Astrocyte (in vitro differentiated cells and primary cell): ENCODE measurements around the gene FGD4. TPM values are rescaled to one million over a fixed set of nuclear protein-coding genes. Genes with fewer than 3 reads are reported as not detected.

ENCODE experiments used
- DNase-seq: peaks from one replicate; pipeline ENCODE4 v3.0.0-alpha.2; 2010; ENCODE audit warnings: low read depth
- FAIRE-seq: peaks from 2 replicates; lab custom pipeline; 2011; peaks lifted over from hg19 to GRCh38; lab: Jason Lieb, UNC
- H2AFZ ChIP-seq: 2 replicates; pipeline ENCODE4 v1.6.0; 2012; ENCODE audit warnings: low read depth, low read length, inconsistent platforms
- H3K27ac ChIP-seq: 2 replicates; pipeline ENCODE4 v1.5.1; 2011; ENCODE audit warnings: low read depth, low read length, inconsistent platforms
- H3K27me3 ChIP-seq: 2 replicates; pipeline ENCODE4 v1.6.0; 2011; ENCODE audit warnings: low read length, inconsistent platforms; ENCODE audit not compliant: insufficient read depth
- H3K36me3 ChIP-seq: 2 replicates; pipeline ENCODE4 v1.5.1; 2011; ENCODE audit warnings: low read length, inconsistent platforms; ENCODE audit not compliant: insufficient read depth
- H3K4me1 ChIP-seq: 2 replicates; pipeline ENCODE4 v1.5.1; 2011; ENCODE audit warnings: low read length, inconsistent platforms; ENCODE audit not compliant: insufficient read depth
- H3K4me2 ChIP-seq: 2 replicates; pipeline ENCODE4 v1.6.0; 2012; ENCODE audit warnings: low read length, inconsistent platforms
- H3K4me3 ChIP-seq: 2 replicates; pipeline ENCODE4 v1.5.1; 2011; ENCODE audit warnings: low read depth, mild to moderate bottlenecking, low read length, inconsistent platforms; ENCODE audit not compliant: insufficient read depth
- H3K79me2 ChIP-seq: 2 replicates; pipeline ENCODE4 v1.6.0; 2012; ENCODE audit warnings: mild to moderate bottlenecking, low read length, inconsistent platforms; ENCODE audit not compliant: insufficient read depth
- H3K9ac ChIP-seq: 2 replicates; pipeline ENCODE4 v1.6.0; 2012; ENCODE audit warnings: mild to moderate bottlenecking, low read length, inconsistent platforms
- H3K9me3 ChIP-seq: 2 replicates; pipeline ENCODE4 v1.5.1; 2012; ENCODE audit warnings: low read depth, mild to moderate bottlenecking, low read length, inconsistent platforms; ENCODE audit not compliant: insufficient read depth
- H4K20me1 ChIP-seq: 2 replicates; pipeline ENCODE4 v1.6.0; 2012; ENCODE audit warnings: low read length, inconsistent platforms; ENCODE audit not compliant: insufficient read depth
- H3K27ac Mint-ChIP-seq: one replicate; pipeline ENCODE4 v1.8.0; 2021; ENCODE audit warnings: mild to moderate bottlenecking, mixed read lengths; ENCODE audit not compliant: unreplicated experiment
- H3K27me3 Mint-ChIP-seq: one replicate; pipeline ENCODE4 v1.8.0; 2021; ENCODE audit warnings: low read depth, mixed read lengths; ENCODE audit not compliant: unreplicated experiment
- H3K36me3 Mint-ChIP-seq: one replicate; pipeline ENCODE4 v1.8.0; 2021; ENCODE audit warnings: low read depth, mixed read lengths; ENCODE audit not compliant: unreplicated experiment
- H3K4me1 Mint-ChIP-seq: one replicate; pipeline ENCODE4 v1.8.0; 2021; ENCODE audit warnings: low read depth, mixed read lengths; ENCODE audit not compliant: unreplicated experiment
- H3K4me3 Mint-ChIP-seq: one replicate; pipeline ENCODE4 v1.8.0; 2021; ENCODE audit warnings: mild to moderate bottlenecking, moderate library complexity, mixed read lengths; ENCODE audit not compliant: unreplicated experiment
- H3K9me3 Mint-ChIP-seq: one replicate; pipeline ENCODE4 v1.8.0; 2021; ENCODE audit warnings: mild to moderate bottlenecking, mixed read lengths; ENCODE audit not compliant: unreplicated experiment
- EZH2 ChIP-seq: IDR thresholded peaks from 2 replicates; pipeline ENCODE4 v1.6.1; 2012; ENCODE audit warnings: mild to moderate bottlenecking, low read length, inconsistent platforms; ENCODE audit not compliant: insufficient read depth
- total RNA-seq: library from RNA; stranded (reverse); gene quantifications from 2 replicates; pipeline ENCODE4 v1.2.1, GENCODE V29; 2021
- TF ChIP-seq, protein P1 (sequence below): IDR thresholded peaks from 2 replicates; pipeline ENCODE4 v1.5.1; 2011; ENCODE audit warnings: low read depth, mild to moderate bottlenecking, inconsistent platforms, low read length, moderate library complexity; ENCODE audit not compliant: insufficient read depth

FGD4 gene
- total RNA-seq, 1 donor from 2014 or later, result 18.7 TPM

DNA sequence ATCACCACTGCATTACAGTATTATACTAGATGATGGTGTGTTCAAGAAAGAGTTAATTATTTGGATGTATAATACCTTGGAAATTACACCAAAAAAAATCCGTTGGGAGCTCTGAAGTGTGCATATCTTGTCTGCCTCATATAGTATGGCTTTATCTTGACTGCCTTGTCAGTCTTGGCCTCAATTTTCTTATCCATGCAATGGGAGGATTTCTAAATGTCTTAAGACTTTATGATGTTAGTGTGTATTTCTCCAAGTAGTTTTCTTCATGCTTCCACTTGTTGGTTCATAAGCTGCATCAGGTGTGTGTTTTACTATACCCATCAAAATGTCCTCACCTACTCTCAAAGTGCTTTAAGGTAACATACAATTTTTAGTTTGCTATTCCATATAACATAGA lies 84.6 kb downstream of the FGD4 start:
- DNase-seq, result no peak
- FAIRE-seq, result no peak
- Mint-ChIP-seq H3K9me3 (no peaks in the 10 kb centered on the region), H3K27me3 (no peaks in the 10 kb centered on the region), H3K4me1 (peaks cover 12% of the 10 kb centered on the region), H3K36me3 (no peaks in the 10 kb centered on the region), H3K27ac (no peak overlapping the region), H3K4me3 (no peak overlapping the region)
- H3K4me3 ChIP-seq, result no peak overlapping the region
- H3K4me1 ChIP-seq, result no peaks in the 10 kb centered on the region
- H3K9me3 ChIP-seq, result no peaks in the 10 kb centered on the region
- no peaks in the 10 kb centered on the region for H3K36me3 ChIP-seq
- no peak overlapping the region for H2AFZ ChIP-seq
- no peaks in the 10 kb centered on the region for H3K27me3 ChIP-seq
- H3K4me2 ChIP-seq, result no peak overlapping the region
- no peaks in the 10 kb centered on the region for H3K79me2 ChIP-seq
- no peak overlapping the region for H3K27ac ChIP-seq
- H3K9ac ChIP-seq, result no peak overlapping the region
- no peaks in the 10 kb centered on the region for H4K20me1 ChIP-seq
- TF ChIP-seq, protein P1, sequence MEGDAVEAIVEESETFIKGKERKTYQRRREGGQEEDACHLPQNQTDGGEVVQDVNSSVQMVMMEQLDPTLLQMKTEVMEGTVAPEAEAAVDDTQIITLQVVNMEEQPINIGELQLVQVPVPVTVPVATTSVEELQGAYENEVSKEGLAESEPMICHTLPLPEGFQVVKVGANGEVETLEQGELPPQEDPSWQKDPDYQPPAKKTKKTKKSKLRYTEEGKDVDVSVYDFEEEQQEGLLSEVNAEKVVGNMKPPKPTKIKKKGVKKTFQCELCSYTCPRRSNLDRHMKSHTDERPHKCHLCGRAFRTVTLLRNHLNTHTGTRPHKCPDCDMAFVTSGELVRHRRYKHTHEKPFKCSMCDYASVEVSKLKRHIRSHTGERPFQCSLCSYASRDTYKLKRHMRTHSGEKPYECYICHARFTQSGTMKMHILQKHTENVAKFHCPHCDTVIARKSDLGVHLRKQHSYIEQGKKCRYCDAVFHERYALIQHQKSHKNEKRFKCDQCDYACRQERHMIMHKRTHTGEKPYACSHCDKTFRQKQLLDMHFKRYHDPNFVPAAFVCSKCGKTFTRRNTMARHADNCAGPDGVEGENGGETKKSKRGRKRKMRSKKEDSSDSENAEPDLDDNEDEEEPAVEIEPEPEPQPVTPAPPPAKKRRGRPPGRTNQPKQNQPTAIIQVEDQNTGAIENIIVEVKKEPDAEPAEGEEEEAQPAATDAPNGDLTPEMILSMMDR, result no peak
- no peak for TF ChIP-seq EZH2

DNA sequence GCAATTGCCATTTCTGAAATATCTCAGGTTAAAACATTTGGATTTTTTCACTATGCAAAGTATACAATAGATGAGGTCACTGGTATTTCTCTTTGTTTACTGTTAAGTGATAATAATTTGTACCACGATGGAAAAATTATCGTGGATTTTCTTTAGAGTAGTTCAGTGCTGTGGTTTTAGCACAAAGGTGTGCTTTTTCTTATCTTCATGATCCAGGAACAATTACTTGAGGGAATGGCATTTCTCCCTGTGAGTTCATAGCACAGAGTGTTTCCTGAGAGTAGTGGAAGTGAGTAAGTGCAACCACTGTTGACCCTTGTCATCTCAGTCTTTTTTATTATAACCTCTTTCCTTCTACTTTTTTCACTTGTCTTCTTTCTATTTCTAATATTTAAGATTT lies 86.8 kb downstream of the FGD4 start:
- Histone ChIP-seq H2AFZ (no peak overlapping the region), H3K9me3 (no peaks in the 10 kb centered on the region), H3K36me3 (no peaks in the 10 kb centered on the region), H3K4me2 (no peak overlapping the region), H3K79me2 (no peaks in the 10 kb centered on the region), H3K4me3 (no peak overlapping the region), H3K27ac (no peak overlapping the region), H3K4me1 (no peaks in the 10 kb centered on the region), H4K20me1 (no peaks in the 10 kb centered on the region), H3K9ac (no peak overlapping the region), H3K27me3 (no peaks in the 10 kb centered on the region)
- H3K27me3 Mint-ChIP-seq, result no peaks in the 10 kb centered on the region
- no peak for FAIRE-seq
- H3K27ac Mint-ChIP-seq, result peak overlapping the region; percentile 11
- TF ChIP-seq EZH2, result no peak
- TF ChIP-seq, protein P1, result no peak
- DNase-seq, result no peak
- H3K36me3 Mint-ChIP-seq, result no peaks in the 10 kb centered on the region
- no peak overlapping the region for H3K4me3 Mint-ChIP-seq
- peaks cover 12% of the 10 kb centered on the region for H3K4me1 Mint-ChIP-seq
- H3K9me3 Mint-ChIP-seq, result no peaks in the 10 kb centered on the region

DNA sequence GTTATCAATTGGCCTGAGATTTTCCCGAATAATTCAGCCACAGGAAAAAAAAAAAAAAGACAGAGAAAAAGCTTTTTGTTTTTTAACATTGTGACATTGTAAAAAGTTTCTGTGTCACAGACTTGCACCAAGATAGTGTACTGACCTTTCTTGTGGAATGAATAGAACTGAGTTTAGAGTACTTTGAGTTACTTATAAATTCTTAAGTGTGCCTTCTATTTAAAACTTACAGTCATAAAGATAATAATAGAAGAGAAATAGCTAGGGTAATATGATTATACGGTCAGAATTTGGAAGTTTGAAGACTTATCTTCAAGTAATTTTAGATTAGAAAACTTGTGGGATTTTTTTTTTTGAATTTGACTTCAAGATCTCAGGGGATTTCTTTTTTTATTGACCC lies 88.8 kb downstream of the FGD4 start:
- H3K79me2 ChIP-seq, result no peaks in the 10 kb centered on the region
- H3K27me3 Mint-ChIP-seq, result no peaks in the 10 kb centered on the region
- H3K4me2 ChIP-seq, result no peak overlapping the region
- no peak overlapping the region for H3K4me3 ChIP-seq
- H3K9ac ChIP-seq, result no peak overlapping the region
- no peaks in the 10 kb centered on the region for H3K36me3 ChIP-seq
- H3K27me3 ChIP-seq, result no peaks in the 10 kb centered on the region
- H2AFZ ChIP-seq, result no peak overlapping the region
- no peak for DNase-seq
- no peak for FAIRE-seq
- H4K20me1 ChIP-seq, result no peaks in the 10 kb centered on the region
- peaks cover 12% of the 10 kb centered on the region for H3K4me1 Mint-ChIP-seq
- no peak overlapping the region for H3K27ac ChIP-seq
- H3K36me3 Mint-ChIP-seq, result no peaks in the 10 kb centered on the region
- H3K9me3 ChIP-seq, result no peaks in the 10 kb centered on the region
- H3K4me1 ChIP-seq, result no peaks in the 10 kb centered on the region
- H3K4me3 Mint-ChIP-seq, result no peak overlapping the region
- TF ChIP-seq EZH2, result no peak
- H3K9me3 Mint-ChIP-seq, result no peaks in the 10 kb centered on the region
- no peak overlapping the region for H3K27ac Mint-ChIP-seq
